ENCODE data around the gene EIF4E3.

DNA sequence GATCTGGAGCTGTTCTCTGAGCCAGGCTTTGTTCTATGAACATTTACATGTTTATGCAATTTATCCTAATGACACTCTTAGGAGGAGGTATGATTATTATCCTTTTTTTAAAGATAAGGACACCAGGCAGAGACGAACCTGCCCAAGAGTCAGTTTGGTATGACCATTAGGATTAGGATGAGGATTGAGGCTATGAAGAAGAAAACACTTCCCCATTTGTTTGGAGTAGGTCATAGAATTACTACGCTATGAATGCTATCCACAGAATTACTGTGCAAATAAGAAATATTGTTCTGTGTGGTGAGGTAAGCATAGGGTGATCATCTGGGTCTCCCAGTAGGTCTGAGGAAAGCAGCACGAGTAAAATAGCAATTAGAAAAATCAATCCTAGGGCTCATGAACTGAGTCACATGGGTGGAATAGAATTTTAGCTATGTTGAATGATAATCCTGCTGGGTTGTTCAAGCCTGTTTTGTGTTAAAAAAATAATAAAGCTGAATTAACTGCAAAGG is 23.9 kb downstream of the EIF4E3 start:
- TF ChIP-seq SRF (IDR thresholded peaks at IDR 0.05; ENCODE audit: low read depth in 2 of 2, low read length in 2 of 2) (no peak), POLR2A (IDR thresholded peaks at IDR 0.05; ENCODE audit: low read depth, low read length) (no peak), POLR2AphosphoS5 (IDR thresholded peaks at IDR 0.05; ENCODE audit: low read length) (no peak), ZNF274 (IDR thresholded peaks at IDR 0.05; ENCODE audit: insufficient read depth, insufficient read length) (no peak), SPI1 (IDR thresholded peaks at IDR 0.05; ENCODE audit: borderline replicate concordance, insufficient read depth, low read depth, low read length) (no peak), MXI1 (IDR thresholded peaks at IDR 0.05; ENCODE audit: low read depth, low read length) (no peak)
- TF ChIP-seq, protein P1, sequence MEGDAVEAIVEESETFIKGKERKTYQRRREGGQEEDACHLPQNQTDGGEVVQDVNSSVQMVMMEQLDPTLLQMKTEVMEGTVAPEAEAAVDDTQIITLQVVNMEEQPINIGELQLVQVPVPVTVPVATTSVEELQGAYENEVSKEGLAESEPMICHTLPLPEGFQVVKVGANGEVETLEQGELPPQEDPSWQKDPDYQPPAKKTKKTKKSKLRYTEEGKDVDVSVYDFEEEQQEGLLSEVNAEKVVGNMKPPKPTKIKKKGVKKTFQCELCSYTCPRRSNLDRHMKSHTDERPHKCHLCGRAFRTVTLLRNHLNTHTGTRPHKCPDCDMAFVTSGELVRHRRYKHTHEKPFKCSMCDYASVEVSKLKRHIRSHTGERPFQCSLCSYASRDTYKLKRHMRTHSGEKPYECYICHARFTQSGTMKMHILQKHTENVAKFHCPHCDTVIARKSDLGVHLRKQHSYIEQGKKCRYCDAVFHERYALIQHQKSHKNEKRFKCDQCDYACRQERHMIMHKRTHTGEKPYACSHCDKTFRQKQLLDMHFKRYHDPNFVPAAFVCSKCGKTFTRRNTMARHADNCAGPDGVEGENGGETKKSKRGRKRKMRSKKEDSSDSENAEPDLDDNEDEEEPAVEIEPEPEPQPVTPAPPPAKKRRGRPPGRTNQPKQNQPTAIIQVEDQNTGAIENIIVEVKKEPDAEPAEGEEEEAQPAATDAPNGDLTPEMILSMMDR (IDR thresholded peaks at IDR 0.05 in 2 of 3, conservative IDR thresholded peaks at IDR 0.05 in 1 of 3; ENCODE audit: control insufficient read depth in 2 of 3, extremely low read depth in 1 of 3, insufficient read depth in 1 of 3, low read depth in 3 of 3, low read length in 3 of 3): no peak
- TF ChIP-seq, protein P2, sequence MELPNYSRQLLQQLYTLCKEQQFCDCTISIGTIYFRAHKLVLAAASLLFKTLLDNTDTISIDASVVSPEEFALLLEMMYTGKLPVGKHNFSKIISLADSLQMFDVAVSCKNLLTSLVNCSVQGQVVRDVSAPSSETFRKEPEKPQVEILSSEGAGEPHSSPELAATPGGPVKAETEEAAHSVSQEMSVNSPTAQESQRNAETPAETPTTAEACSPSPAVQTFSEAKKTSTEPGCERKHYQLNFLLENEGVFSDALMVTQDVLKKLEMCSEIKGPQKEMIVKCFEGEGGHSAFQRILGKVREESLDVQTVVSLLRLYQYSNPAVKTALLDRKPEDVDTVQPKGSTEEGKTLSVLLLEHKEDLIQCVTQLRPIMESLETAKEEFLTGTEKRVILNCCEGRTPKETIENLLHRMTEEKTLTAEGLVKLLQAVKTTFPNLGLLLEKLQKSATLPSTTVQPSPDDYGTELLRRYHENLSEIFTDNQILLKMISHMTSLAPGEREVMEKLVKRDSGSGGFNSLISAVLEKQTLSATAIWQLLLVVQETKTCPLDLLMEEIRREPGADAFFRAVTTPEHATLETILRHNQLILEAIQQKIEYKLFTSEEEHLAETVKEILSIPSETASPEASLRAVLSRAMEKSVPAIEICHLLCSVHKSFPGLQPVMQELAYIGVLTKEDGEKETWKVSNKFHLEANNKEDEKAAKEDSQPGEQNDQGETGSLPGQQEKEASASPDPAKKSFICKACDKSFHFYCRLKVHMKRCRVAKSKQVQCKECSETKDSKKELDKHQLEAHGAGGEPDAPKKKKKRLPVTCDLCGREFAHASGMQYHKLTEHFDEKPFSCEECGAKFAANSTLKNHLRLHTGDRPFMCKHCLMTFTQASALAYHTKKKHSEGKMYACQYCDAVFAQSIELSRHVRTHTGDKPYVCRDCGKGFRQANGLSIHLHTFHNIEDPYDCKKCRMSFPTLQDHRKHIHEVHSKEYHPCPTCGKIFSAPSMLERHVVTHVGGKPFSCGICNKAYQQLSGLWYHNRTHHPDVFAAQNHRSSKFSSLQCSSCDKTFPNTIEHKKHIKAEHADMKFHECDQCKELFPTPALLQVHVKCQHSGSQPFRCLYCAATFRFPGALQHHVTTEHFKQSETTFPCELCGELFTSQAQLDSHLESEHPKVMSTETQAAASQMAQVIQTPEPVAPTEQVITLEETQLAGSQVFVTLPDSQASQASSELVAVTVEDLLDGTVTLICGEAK (IDR thresholded peaks at IDR 0.05; ENCODE audit: borderline replicate concordance): no peak

Data from GM12878 (cell line).